GM12865 (cell line): ENCODE measurements around the gene ALDH3B2.
A peak's percentile ranks its signal among the peaks of the same experiment; 100 is the strongest.

ENCODE experiments used
- DNase-seq: peaks from one replicate; pipeline ENCODE4 v3.0.0; 2010; ENCODE audit warnings: low read depth
- H3K4me3 ChIP-seq: 2 replicates; pipeline ENCODE4 v1.5.1; 2011; ENCODE audit warnings: mild to moderate bottlenecking, low read depth, low read length, control low read depth
- CTCF ChIP-seq: IDR thresholded peaks from 2 replicates; pipeline ENCODE4 v1.5.1; 2011; ENCODE audit warnings: low read length, control low read depth, low read depth, inconsistent platforms; ENCODE audit not compliant: insufficient read depth; ENCODE audit errors: missing control alignments

The ALDH3B2 gene

GRCh38 chr11:67632175-67632981 is 42.0 kb downstream of the ALDH3B2 start:
- no peak for TF ChIP-seq CTCF
- H3K4me3 ChIP-seq: no peak overlapping the region
- DNase-seq: no peak

- DNase-seq: no peak
- H3K4me3 ChIP-seq: no peak overlapping the region
Observed at GRCh38 chr11:67631853-67632174, 42.6 kb downstream of the ALDH3B2 start.

GRCh38 chr11:67631411-67631810 is 43.0 kb downstream of the ALDH3B2 start:
- no peak for TF ChIP-seq CTCF
- DNase-seq: no peak
- H3K4me3 ChIP-seq: no peak overlapping the region

More at GRCh38 chr11:67631853-67632174, 42.6 kb downstream of the ALDH3B2 start:
- no peak for TF ChIP-seq CTCF

- no peak for DNase-seq
- peak overlapping the region; percentile 85 for H3K4me3 ChIP-seq
- TF ChIP-seq CTCF: no peak
Observed at GRCh38 chr11:67630943-67631331, 43.5 kb downstream of the ALDH3B2 start.

GRCh38 chr11:67630228-67630942 is 44.0 kb downstream of the ALDH3B2 start:
- peak; percentile 79 for TF ChIP-seq CTCF
- peak; percentile 99 for DNase-seq
- peak overlapping the region; percentile 85 for H3K4me3 ChIP-seq

GRCh38 chr11:67629386-67630227 is 44.8 kb downstream of the ALDH3B2 start, which contains the start of gene NUDT8:
Gene NUDT8, minus strand, starts transcription at chr11:67629937. Its CDS starts 26 bp downstream, at chr11:67629911.
- peak within 1 kb of the TSS; percentile 85 for H3K4me3 ChIP-seq
- TF ChIP-seq CTCF: peak; percentile 90
- DNase-seq: peak; percentile 95
